Measurements from ENCODE around the gene DPP3.
A peak's percentile ranks its signal among the peaks of the same experiment; 100 is the strongest.

DPP3 gene

DNA sequence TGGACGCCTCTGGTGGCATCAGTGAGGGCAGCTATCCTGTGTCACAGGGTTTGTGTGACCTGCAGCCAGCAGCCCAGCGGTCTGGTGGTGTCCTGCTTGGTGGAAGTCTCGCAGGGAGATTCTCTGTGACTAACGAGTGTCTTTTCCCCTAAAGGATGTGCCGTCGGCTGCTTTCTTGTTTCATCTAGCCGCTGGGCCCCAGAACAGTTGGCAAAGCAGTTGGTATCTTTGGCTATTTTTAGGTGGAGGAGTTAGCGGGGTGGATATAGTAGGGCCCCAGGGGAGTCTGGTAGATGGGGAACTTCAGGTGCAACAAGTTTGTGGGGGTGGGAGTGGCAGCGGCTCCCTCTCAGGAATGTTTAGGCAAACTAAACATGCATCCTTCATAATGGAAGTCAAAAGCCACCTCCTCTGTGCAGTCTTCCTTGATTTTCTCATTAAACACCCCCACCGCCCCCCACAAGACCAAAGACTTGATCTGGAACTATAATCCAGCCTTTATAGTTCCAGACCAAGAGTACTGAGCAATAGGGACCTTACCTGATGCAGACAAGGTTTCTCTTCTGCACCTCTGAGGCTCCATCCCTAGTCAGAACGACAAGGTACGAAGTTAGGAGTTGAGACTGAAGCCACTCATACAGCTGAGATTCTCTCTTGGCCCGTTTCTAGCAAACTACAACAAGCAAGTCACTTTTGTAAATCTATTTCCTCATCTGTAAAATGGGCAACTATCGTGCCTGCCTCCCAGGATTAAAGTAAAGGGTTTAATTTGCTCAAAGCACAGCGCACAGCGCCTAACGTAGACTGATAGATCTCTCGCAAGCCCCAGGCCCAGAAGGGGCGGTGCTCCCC, 14.6 kb upstream of the DPP3 start:
- no peak for DNase-seq

DNA sequence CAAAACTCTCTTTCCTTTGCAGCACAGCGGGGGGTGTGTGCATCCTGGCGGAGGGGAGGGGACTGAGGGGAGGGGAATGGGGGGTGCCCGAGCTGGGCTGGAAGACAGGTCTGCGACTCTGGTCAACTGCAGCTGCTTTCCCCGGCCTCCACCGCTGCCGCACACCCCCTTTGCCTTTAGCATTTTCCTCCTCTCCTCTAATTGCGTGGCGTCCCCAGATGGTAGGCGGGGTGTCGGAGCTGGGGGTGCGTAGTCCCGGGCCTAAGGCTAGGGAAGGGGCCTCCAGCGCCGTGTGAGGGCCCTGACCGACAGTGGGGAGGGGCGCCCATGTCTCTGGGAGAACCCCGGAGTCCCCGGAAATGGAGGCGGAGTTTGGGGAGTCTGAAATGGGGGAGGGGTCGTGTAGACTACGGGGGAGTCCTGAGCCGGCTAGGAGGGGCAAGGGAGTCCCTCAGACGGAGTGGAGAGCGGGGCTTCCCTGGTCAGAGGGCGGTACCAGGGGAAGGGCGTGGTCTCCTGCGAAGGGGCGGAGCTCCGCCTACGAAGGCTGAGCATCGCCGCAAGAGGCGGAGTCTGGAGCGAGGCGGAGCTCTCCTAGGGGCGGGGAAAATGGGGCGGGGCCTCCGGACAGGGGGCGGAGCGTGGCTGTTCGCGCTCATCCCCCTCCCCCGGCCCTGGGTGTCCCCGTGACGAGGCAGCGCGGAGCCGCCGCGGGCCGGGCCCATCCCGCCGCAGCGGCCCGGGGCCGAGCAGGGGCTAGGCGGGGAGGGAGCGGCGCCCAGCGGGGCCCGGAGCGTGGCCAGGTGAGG, 13.8 kb upstream of the DPP3 start, which contains the start of gene PELI3:
PELI3 (plus strand) TSS at position 681 of the 809 bp plus-strand sequence. CDS start 1,224 bp downstream, outside the sequence.
- DNase-seq: peak; percentile 69

DNA sequence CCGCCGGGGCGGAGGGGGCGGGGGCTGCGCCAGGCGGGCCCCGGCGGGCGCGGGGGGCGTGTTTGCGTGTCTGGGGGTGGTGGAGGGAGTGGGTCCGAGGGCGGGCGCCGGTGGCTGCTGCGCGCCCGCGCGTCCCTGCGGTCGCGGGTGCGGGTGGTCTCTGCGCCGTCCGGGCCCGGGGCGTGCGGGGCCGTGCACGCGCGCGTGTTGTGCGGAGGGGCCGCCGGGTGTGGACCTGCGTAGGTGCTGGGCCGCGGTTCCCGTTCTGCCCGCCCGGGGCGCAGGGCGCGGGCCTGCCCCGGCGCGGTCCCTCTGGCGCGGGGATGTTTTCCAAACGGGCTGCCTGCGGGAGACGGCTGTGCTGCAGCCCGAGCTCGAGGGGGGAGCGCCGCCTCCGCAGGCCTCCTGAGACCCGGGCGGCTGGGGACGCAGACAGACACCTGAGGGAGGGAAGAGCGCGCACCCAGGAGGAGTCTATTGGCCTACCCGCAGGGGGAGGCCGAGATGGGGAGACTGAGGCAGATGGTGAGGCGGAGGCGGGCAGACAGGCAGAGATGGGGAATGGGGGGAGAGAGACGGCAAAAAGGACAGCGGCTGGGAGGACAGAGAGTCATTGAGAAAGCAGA, 13.1 kb upstream of the DPP3 start:
- peak; percentile 10 for DNase-seq

DNA sequence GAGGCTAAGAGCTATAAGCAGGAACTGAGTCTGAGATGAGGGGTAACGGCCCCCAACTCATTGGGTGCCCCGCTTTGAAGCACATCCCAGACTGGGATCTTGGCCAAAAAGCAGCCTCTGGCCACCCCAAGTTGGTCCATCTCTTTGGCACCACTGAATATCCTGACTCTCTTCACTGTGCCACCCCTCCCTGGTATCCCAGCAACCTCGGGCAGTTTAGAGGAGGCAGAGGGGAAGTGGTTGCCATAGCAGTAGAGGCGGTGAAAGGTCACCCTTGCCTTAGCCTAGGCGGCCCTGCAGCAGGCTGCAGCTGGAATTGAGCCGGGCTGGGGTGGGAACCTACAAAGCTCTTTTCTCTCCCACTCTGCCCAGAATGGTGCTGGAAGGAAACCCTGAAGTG, 12.5 kb upstream of the DPP3 start:
- no peak for DNase-seq

DNA sequence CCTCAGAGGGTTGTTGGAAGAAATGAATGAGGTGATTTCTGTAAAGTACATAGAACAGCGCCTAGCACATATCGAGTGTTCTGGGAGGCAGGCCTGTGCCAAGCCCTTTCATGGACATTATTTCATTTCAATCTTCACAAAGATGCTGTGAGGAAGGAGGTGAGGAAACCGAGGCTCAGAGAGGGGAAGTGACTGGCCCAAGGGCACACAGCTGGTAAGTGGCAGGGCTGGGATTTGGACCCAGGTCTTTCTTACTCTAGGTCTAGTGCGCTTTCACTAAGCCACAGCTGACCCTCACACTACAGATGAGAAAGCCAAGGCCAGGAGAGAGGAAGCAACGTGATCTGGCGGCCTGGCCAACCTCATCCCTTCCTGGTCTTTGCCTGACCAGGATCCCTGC, 11.5 kb upstream of the DPP3 start:
- DNase-seq: no peak

DNA sequence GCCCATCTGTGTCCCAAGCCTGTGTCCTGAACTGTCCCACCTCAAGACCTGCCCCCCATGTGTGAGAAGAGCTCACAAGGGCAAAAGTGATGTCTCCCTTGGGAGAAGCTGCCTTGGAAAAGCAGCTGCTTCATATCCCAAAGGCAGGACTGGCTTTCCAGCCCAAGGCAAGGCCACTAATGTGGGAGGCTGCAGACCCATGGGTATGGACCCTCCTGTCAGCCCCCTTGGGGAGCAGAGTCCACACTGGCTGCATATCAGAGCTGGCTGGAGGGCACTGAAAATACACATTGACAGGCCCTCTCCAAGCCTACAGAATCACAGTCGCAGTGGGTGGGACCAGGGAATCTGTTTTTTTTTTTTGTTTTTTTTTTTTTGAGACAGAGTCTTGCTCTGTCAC, 10.8 kb upstream of the DPP3 start:
- no peak for DNase-seq

DNA sequence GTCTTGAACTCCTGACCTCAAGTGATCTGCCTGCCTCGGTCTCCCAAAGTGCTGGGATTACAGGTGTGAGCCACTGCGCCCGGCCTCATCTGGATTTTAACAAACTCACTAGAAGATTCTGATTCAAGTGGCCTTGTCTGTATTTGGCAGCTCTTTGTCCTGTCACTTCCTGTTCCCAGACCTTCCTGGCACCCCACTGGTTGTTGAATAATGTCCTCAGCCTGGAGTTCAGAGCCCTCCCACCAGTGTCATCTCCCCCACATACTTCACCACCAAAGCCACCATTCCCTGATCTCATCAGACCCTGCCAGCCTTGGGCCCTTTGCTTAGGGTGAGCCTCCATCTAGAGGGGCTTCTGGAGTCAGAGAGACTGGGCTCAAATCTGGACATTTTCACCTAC, 10.2 kb upstream of the DPP3 start:
- DNase-seq: no peak

DNA sequence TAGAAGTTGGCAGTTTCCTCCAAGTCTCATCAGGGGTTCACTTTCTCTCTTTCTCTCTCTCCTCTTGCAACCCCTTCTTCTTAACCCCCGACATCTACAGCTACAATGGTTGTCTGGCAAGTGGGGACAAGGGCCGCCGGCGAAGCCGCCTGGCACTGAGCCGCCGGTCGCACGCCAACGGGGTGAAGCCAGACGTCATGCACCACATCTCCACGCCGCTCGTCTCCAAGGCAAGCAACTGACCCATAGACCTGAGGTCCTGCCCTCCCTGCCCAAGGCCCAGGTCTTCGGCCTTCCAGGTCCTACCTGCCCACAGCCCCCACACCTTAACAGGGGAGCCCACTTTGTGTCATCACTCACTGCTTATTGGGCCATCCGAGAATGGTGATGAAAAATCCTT, 9.1 kb upstream of the DPP3 start:
- DNase-seq: no peak

DNA sequence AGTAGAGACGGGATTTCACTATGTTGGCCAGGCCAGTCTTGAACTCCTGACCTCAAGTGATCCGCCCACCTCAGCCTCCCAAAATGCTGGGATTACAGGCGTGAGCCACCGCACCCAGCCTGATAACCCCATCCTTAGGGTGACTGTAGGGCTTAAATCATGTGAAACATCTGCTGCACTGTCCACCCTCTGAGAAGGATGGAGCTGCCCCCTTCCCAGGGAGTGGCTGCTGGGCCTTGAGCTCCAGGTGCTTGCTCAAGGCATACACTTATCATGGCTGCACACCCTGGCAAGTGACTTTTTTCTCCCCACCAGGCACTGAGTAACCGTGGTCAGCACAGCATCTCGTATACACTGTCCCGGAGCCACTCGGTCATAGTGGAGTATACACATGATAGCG, 8.2 kb upstream of the DPP3 start:
- no peak for DNase-seq

DNA sequence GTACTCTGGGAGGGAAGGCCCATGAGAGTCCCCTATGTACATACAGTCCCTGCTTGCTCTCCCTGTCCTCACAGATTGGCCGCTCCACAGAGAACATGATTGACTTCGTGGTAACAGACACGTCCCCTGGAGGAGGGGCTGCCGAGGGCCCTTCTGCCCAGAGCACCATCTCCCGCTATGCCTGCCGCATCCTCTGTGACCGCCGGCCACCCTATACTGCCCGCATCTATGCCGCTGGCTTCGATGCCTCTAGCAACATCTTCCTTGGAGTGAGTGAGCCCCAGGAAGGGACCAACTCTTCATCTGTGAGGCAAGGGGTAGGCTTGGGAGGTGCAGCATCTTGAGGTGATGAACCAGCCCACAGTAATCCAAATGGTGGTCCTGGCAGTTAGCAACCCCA, 7.1 kb upstream of the DPP3 start:
- no peak for DNase-seq

DNA sequence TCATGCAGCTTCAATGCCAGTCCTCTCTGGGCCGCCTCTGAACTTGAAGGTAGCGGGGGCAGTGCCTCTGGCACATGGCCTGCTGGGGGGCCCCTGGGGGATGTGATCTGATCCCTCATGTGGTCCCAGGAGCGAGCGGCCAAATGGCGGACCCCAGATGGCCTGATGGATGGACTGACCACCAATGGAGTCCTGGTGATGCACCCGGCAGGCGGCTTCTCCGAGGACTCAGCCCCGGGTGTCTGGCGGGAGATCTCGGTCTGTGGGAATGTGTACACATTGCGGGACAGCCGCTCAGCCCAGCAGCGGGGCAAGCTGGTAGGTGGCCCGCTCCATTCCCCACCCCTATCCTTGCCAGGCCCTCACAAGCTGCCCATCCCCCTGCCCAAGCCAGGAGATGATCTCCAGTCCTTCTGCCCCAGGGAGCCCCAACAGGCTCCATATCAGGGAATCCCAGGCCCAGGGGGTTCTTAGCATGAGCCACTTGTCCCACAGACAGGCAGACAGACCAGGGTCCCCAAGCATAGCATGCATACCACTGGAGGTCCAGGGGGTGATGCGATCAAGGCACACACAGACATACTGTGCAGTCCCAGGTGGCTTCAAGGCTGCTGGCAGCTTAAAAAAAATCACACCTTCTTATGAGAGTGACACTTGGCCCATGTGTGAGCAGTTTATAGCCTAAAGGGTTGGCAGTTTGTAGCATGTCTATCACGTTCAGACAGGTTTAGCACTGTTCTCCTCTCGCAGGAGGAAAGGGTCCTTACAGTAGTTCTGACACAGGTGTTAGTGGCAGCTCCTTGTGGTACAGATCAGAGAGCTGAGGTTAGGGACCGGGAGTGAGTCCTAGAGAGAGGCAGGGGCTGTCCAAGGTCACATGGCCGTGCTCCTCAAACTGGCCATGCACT, 6.4 kb upstream of the DPP3 start:
- no peak for DNase-seq

DNA sequence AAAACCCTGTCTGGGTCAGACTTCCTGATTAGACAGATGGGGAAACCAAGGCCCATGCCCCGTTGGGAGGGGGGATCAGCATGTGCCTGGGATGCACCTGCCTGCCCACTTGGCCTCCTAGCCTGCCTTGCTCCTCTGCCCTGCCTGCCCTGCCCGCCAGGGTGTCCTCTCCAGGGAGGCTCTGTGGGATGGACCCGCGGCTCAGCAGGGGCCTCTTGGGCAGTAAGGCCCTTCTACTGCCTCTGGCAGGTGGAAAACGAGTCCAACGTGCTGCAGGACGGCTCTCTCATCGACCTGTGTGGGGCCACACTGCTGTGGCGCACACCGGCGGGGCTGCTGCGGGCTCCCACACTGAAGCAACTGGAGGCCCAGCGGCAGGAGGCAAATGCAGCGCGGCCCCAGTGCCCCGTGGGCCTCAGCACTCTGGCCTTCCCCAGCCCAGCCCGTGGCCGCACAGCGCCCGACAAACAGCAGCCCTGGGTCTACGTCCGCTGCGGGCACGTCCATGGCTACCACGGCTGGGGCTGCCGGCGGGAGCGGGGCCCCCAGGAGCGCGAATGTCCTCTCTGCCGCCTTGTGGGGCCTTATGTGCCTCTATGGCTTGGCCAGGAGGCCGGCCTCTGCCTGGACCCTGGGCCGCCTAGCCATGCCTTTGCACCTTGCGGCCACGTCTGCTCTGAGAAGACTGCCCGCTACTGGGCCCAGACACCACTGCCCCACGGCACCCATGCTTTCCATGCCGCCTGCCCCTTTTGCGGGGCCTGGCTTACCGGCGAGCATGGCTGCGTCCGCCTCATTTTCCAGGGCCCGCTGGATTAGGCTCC, 4.7 kb upstream of the DPP3 start:
- no peak for DNase-seq

DNA sequence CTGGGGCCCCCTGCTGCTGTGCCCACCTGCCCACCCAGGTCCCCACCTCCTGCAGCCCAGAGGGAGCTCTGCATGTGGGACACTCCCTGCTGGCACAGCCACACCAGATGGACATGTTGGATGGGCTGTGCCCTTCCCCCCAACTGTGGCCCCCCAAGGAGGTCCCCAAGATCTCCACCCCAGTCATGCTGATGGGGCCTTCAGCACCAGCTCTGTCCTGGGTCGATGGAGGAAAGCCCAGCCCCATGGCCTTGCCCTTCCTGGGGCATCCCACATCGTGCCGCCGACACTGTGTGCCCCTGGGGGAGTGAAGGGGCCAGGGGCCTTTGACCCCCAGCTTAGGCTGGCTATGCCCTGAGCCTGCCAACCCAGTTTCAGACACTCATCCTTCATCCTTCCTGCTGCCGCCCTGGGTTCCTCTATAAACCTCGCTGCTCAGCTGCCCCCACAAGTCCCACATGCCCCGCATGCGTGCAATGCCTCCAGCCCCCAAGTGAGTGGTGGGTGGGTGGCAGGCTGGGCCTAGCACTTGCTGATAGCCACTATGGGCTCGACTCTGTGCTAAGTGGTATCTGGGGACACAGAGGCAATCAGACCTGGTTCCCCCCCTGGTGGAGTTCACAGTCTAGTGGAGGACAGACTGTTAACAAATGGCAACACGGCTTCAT, 3.9 kb upstream of the DPP3 start:
- no peak for DNase-seq

DNA sequence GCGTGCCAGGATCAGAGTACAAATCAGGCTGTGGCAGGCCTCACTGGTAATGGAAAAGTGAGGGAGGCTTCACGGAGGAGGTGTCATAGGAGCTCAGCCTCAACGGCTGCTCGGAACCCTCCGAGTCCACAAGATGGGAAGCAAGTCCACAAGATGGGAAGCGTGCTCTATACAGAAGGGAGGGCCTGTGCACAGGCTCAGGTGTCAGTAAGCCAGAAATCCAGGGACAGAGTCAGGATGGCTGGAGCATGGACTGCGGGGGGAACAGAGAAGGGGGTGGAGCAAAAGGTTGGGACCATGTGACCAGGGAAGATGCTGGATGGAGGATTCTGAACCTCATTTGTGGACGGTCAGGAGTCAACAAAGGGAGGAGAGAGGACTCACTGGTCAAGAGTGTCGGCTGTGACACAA, 3.4 kb upstream of the DPP3 start:
- no peak for DNase-seq

DNA sequence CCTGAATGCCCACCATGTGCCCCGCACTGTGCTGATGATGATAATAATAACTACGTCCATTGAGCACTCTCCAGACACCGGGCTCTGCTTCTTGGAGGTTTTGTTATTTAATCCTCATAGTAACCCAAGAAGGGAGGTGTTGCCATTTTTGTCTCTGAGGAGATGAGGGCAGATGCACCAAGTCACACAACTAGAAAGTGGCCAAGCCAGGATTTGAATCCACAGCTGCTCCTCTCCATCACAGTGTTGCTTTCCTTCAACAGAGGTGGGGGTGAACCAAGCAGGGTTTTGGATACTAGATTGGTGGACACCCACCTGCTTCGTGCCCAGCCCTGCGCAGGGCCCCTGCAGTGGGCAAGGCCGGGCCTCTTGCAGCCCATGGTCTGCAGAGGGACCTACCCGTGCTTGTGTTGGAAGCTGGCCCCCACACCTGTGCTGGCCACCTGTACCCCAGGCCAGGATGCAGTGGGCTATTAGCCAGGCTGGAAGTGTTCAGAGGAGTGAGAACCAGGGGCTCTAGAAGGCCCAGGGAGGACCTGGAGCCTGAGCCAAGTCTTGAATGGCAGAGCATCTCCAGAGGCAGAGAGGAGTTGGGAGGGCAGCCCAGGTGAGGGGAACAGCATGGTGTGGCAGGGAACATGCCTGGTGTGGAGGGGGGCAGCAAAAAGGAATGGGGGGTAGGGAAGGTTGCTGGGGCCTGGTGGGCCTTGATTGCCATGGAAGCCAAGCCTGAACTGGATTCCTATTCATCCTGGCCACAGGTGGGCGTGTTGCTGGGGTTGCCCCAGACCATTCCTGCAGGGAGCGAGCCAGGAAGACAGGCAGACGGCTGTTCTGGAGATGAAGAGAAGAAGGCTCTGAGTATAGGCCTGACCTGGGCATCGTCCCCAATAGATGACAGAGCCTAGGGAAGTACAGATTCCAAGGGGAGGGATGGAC, 2.7 kb upstream of the DPP3 start:
- no peak for DNase-seq

DNA sequence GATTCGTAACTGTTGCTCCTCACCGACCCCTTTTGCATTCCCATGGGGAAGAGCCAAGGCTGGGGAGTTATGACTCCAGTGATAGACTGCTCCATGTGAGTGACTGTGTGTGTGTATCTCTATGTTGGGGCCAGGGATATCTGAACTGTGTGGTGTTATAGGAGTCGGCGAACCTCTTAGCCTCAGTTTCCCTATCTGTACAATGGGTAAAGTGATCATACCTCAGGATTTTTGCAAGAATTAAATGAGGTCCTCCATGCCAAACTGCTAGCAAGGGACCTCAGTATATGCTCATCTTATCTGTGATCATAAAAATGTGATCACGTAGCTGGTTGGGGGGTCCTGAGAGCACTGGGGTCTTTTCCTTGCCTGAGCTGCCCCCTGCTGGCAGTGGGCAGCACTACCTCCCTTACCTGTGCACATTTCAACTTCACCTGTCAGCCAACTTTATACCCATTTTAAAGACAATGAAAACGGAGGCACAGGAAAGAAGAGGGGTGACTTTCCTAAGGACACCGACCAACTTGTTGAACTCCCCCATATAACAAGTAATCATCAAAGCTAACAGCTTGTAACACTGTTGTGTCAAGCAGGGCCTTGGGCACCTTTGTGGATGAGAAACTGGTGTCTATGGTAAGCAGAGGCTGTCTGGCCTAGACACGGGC, 1.4 kb upstream of the DPP3 start:
- DNase-seq: no peak

DNA sequence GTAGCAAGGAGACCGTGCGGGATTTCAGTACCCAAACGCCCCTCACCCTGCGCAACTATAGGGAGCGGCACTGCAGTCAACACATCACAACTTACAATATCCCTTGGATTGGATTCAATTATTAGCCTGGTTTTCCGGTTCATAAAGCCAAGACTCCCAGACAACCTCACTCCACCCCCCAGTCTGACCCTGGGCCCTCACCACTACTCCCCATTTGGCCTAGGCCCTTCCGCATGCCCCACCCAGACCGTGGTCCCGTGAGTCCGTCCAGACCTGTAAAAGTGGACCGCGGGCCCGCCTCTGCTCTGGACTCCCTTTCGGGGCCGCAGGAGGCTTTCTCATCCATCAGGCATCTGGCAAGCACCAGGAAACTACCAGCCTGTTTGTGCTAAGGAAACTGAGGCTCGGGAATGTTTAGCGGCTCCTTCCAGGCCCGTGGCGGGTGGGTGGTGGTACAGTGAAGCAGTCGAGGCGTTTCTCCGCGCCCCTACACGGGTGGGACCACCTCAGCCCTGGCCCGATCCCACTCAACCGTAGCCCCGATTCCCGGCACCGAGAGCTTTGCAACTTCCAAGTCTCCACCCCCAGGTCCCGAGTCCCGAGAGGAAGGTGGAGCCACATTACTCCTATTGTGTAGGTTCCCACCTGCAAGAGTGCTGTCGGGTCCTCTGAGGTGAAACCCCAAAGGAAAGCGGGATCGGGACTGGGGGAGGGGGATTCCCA, 679 bp upstream of the DPP3 start:
- DNase-seq: peak; percentile 52

DNA sequence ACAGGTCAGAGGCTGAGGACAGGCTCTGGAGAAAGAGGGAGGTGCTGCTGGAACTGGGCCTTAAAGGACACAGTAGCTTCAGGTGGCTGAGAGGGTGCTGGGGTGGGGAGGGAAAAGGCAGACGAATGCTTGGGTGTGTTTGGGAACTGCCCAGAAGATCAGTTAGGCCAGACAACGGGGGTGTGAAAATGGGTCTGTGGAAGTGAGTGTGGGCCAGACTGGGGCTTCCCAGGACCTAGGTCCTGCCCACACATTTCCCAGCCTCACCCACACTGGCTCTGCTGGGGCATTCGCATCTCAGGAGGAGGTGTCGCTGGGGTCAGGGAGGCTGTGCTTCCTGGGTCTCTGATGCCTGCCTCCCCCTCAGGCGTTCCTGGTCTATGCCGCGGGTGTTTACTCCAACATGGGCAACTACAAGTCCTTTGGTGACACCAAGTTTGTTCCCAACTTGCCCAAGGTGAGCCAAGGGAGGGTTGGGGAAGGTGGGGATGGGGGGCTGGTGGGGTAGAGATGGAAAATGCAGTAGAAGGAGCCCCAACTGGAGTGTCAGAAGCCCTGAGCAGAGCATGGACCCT, 4.7 kb downstream of the DPP3 start:
- DNase-seq: no peak

Data from NCI-H226 (cell line).